Stimulated activated naive CD4-positive, alpha-beta T cell treated with Interleukin-2 at 50 U/mL for 16 hours (primary cell): Measurements from ENCODE around the gene PHF10.
"Not testable (repeated sequence)": the region's sequence is repeated elsewhere in the genome, so short reads cannot be mapped to it uniquely, and the experiment has no call there.

Source experiments
- DNase-seq: peaks from one replicate; lab custom pipeline; 2025; lab: John Stamatoyannopoulos, UW

The PHF10 gene

DNA sequence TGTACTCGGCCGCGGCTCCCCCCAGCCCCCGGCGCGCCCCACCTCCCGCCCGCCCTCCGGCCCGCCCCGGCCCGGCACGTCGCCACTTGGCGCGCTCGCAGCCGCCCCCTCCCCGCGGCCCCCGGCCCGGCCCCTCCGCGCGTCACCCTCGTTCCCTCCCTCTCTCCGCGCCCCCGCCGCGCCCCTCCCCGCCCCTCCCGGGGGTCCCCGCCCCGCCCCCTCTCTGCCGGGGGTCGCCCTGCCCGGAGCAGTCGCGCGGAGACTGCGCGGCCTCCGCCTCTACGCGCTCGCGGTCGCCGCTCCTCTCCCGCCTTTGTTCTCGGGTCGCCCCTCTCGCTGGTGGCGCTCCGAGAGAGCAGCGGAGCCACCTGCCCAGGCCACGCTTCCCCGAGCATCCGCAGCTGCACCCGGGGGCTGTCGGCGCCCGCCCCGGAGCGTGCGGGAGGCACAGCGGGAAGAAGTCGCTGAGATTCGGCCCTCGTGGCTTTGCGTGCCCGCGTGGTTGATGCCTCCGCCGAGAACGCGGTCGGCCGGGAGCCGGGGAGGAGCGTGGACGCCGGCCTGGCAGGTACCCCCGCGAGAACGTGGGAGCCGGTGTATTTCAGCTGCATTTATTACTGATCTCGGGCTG lies at the start of gene PHF10:
PHF10 (minus strand) TSS at position 7 of the 631 bp plus-strand sequence. CDS start 569 bp downstream, outside the sequence.
- DNase-seq = peak; percentile 72

GRCh38 chr6:169766921-169767736 lies 42.8 kb upstream of the PHF10 start:
- no peak for DNase-seq

DNA sequence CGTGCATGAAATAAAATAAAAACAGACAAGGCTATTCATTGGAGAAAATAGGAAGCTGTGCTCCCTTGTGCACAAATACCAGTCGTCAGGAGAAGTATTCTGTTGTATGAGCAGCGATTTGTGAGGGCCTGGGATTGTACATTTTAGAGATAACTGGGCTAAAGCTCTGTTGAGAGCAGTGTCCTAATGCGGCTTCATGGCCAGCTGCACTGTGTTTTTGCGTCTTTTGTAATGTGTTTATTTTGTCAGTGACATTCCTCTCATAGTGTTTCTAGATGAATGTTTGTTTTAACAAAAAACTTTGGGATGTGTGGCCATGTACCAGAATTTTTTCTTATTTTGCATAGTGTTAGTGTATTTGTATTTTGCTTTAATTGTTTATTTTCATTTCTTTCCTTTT lies 41.9 kb upstream of the PHF10 start:
- DNase-seq = no peak

DNA sequence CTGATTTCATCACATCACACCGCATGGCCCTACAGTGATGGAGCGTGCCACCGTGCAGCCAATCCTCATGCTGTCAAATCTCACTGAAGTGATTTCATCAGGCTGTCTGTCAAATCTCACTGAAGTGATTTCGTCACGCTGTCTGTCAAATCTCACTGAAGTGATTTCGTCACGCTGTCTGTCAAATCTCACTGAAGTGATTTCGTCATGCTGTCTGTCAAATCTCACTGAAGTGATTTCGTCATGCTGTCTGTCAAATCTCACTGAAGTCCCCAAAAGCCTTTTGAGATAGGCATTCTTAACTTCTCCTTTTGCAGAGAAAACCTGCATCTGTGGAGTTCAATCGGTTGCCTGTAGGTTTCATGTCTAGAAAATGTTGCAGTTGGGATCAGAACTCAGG lies 41.5 kb upstream of the PHF10 start:
- not testable (repeated sequence) for DNase-seq

GRCh38 chr6:169763881-169764280 lies 39.6 kb upstream of the PHF10 start:
- no peak for DNase-seq

- no peak for DNase-seq
These were observed 39.0 kb upstream of the PHF10 start for GRCh38 chr6:169763308-169763707.

DNA sequence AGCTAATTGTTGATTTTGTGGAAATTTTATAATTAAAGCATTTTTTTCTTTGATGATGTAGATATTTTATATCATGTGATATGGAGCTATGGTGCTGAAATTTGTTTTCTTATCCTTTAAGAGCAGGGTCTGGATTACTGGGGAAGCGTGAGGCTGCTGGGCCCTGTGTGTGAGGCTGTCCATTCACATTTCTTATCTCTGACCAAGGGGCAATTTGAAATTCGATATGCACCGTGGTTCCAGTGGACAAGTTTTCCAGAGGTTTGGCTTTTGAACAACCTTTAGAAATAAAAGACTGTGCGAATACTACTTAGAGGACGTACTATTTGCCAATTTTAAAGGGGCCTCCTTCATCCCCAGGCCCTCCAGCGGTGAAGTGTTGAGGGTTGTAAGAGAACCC lies 30.9 kb upstream of the PHF10 start:
- no peak for DNase-seq

DNA sequence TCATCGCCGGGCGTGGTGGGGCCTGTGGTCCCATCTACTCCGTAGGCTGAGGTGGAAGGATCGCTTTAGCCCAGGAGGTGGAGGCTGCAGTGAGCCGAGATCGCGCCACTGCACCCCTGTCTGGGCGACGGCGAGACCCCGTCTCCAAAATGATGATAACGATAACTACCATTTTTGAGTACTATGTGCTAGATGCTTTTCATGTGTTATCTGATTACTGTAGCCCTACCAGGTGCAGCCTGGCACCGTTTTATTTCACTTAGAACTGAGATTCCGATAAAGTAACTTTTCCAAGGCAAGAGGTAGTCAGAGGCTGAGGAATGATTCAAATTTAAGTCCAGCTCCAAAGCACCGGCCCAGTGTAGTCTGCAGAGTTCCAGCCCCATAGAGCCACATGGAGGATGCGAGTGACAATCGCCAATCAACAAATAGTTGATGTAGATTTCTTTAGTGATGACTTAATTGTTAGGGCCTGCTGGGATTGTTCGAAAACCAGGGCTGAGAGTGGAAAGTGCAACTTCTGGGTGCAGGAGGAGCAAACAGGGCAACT lies 27.8 kb upstream of the PHF10 start:
- DNase-seq = no peak

- peak; percentile 86 for DNase-seq
These were observed 27.2 kb upstream of the PHF10 start, which contains the start of the genes DYNLT2 and ERMARD for GRCh38 chr6:169751242-169752073. Gene DYNLT2 (minus strand): TSS chr6:169751572. CDS start chr6:169751458, 114 bp downstream. Gene ERMARD (plus strand): TSS chr6:169751622. CDS start chr6:169751658, 36 bp downstream.

DNA sequence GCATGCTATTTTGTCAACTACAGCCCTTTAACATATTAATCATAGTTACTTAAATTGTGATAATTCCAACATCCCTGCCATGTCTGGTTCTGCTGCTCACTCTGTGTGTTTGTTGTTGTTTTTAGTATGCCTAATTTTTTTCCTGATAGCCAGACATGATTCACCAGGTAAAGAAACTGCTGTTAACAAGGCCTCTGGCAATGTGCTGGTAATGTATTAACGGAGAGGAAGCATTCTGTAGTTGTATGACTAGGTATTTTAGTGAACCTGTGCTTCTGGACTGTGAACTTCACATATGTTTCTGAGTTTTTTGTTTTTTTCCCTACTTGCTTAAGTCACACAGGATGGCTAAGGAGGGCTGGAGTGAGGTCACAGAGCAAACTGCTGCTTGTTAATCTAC lies 22.3 kb upstream of the PHF10 start:
- DNase-seq = no peak

DNA sequence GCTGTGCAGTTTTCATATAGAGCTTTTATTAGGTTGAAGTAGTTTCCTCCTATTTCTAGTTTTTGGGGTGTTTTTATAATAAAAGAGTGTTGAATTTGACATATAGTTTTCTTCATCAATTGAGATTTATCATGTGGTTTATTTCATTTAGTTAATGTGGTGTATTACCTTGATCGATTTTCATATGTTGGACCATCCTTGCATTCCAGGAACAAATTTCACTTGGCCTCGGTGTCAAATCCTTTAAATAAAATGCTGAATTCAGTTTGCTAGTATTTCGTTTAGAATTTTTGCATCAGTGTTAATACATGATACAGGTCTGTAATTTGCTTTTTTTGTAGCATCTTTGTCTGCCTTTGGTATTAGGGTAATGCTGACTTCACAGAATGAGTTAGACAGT lies 21.1 kb upstream of the PHF10 start:
- no peak for DNase-seq

DNA sequence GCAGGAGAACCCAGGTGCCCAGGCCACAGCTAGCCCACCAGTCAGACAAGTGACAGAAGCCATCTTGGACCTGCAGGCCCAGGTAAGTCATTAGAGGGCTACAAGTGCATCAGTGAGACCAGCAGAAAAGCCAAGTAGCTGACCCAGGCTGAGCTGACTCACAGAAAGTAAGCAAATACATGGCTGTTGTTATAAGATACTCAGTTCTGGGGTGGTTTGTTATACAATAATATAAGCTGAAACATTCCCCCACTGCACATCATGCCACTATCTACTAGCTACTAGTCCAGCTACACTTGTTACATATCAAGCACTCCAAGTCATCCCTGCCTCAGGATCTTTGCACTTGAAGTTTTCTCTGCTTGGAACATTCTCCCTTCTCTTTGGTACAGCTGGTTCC lies 17.0 kb upstream of the PHF10 start:
- no peak for DNase-seq

- no peak for DNase-seq
These were observed 14.8 kb upstream of the PHF10 start for GRCh38 chr6:169738976-169739529.

DNA sequence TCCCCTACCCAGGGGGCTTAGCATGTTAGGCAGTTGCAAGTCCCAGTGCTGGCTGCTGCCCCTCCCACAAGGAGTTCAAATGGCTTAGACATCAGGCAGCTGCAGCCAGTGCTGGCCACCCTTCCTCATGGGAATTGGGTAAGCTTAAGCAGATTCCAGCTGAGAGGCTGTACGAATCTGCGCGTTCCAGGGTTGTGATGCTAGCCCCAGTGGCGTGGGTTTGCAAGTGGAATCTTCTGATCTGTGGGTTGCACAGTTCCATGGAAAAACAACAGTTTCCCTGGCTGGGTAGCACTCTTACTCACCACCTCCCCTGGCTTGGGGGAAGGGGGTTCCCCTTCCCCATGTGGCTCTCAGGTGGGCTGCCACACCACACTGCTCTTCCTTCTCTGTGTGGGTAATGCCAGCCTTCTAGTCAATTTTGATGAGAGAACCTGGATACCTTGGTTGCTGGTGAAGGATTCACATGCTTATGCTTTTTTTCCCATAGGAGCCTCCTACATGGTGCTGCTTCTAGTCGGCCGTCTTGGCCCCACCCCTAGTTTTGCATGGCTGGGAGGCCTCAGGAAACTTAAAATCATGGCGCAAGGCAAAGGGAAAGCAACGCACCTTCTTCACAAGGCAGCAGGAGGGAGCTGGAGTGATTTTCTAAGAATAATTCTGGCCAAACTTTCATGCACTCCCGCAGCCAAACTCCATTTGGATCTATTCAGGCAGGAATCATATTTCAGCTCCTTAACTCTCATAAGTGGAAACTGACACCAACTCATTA lies 14.1 kb upstream of the PHF10 start:
- DNase-seq = no peak

DNA sequence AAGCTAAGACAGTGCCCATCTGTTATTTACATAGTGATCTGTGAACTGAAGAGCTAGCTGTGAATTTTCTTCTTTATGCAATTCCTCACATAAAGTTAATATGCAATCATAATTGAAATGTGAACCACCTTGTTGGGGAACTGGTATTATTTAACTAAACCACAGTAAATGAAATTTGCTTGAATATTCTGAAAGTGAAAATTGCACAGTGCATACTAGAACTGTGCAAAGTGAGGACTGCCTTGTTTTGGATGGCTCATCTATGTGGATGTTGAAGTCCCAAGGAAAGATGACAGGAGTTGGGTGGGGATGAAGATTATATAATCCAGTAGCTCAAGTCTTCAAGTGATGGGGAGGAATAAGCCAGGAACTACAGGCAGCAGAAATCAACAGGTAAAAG lies 5.7 kb upstream of the PHF10 start:
- no peak for DNase-seq

DNA sequence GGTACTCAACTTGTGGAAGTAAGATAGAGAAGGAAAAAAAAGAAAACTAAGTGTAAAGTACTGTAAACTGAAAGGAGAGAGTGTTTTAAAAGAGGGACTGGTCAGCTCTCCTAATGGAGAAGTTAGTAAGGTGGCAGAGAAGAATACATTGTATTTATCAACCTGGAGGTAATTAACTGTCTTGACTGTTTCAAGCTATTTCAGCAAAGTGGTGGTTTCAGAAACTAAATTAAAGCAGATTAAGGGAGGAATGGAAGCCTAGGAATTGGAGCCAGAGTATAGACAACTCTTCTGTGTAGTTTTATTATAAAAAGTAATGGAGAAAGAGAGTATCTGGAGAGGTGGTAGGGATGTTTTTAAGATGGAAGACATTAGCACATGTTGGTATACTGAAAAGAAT lies 2.7 kb upstream of the PHF10 start:
- DNase-seq = no peak

DNA sequence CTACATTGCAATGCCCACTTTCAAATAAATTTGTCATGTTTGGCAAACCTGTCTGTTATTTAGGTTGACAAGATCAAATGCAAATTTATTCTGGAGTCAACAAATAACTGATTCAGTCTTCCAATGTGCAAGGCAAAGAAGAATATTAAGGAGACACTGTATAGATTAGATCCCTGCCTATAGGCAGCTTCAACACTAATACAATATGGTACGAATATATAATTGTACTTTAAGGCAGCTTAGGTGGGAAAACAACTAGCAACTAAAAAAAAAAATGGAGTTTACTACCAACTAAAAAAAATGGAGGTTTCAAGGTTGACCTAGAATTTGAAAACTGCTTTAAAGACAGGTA lies 1.7 kb upstream of the PHF10 start:
- DNase-seq = no peak

DNA sequence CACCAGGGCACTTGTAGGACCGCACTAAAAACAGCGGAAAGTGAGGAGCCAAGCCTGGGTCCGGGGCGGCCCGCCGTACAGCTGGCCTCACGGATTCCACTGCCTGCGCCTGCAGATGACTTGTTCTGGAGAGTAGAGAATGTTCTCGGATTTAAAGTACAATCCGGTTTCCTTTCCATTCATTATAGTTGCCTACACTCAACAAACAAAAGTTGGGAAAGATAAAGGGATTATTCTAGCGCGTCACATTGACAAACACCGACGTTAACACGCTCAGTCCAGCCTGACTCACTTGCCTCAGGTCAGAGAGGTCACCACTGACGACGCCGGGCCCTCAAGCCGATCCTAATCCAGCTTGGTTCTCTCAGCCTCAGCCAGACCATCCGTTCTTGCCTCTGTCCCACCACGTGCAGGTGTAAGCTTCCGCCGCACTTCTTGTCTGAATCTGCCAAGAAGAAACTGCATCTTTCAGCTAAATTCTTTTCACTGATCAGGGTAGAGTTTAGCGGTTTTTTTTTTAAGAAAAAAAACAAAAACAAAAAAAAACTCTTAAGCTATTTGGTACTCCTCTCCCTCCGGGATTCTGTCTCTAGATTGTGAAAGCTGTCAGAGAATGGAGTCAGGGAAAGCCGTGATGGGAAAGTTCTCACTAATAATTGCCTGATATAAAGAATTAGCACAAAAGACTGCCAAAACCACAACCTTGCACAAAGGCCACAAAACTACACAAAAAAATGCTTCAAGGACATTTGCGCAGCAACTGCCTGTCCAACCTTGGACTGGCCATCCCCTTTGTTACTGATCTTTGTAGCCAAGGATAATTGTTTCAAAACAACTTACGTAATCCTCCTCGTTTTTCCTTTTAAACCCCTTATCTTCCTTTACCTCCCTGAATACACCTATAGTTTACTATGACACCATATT lies 1.1 kb upstream of the PHF10 start:
- DNase-seq = no peak

DNA sequence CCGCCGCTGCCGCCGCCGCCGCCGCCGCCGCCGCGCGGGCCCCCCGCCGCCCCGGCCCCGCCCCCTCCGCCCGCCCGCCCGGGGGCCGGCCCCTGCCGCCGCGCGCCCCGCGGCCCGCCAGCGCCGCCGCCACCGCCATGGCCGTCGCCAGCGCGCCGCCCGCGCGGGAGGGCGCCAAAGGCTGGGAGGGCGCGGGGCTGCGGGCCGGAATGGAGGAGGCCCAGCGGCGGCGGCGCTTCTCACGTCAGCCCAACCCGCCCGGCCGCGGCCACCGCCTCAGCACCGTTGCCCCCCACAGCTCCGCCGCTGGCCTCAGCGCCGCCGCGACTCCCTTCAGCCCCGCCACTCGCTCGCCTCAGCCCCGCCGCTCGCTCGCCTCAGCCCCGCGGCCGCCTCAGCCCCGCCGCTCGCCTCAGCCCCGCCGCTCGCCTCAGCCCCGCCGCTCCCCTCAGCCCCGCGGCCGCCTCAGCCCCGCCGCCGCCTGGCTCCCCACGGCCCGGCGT lies 258 bp downstream of the PHF10 start:
- peak; percentile 37 for DNase-seq
